ENCODE data around the gene SIRT2. TPM values are rescaled to one million over a fixed set of nuclear protein-coding genes. Genes with fewer than 3 reads are reported as not detected.

Gene SIRT2
- total RNA-seq, 6 donors from 2014 or later = 45.2 to 93.2 (median 59.1) TPM

DNA sequence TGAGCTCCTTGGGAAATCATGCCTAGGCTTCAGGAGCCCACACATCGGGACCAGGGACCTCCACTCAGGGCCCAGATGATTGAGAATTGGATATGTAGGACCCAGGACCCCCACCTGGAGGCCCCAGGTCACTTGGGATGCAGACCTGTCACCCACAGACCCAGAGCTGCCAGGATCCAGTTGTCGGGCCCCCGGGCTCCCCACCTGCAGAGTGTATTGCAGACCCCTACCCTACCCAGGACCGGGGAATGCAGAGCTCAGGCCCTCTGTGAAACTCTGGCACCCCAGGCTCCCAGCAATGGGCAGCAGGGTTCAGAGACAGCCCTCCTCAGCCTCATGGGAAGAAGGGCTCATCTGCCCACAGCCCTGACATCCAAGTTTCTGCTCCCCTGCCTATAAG lies 6.2 kb upstream of the SIRT2 start:
- Histone ChIP-seq H3K4me1 (peaks cover 7 to 10% (median 10%) of the 10 kb centered on the region in 4 donors), H3K27ac (no peak overlapping the region), H3K4me3 (no peak overlapping the region), H3K27me3 (no peaks in the 10 kb centered on the region), H3K9me3 (no peaks in the 10 kb centered on the region), H3K36me3 (peaks cover 9 to 44% (median 32%) of the 10 kb centered on the region in 4 donors)
- ATAC-seq (ENCODE audit: low FRiP score in 2 of 2) (peak in 1 of 2 donors; percentile 20), DNase-seq (no peak)
- 95% methylated on average over 4 of the region's 4 CpGs; no CpG with 5 or more reads in 1 of the 2 donors for WGBS, 2 donors
- TF ChIP-seq POLR2A (IDR thresholded peaks at IDR 0.05) (no peak), POLR2AphosphoS5 (IDR thresholded peaks at IDR 0.05) (no peak), EP300 (IDR thresholded peaks at IDR 0.05) (no peak)
- TF ChIP-seq, protein P1, sequence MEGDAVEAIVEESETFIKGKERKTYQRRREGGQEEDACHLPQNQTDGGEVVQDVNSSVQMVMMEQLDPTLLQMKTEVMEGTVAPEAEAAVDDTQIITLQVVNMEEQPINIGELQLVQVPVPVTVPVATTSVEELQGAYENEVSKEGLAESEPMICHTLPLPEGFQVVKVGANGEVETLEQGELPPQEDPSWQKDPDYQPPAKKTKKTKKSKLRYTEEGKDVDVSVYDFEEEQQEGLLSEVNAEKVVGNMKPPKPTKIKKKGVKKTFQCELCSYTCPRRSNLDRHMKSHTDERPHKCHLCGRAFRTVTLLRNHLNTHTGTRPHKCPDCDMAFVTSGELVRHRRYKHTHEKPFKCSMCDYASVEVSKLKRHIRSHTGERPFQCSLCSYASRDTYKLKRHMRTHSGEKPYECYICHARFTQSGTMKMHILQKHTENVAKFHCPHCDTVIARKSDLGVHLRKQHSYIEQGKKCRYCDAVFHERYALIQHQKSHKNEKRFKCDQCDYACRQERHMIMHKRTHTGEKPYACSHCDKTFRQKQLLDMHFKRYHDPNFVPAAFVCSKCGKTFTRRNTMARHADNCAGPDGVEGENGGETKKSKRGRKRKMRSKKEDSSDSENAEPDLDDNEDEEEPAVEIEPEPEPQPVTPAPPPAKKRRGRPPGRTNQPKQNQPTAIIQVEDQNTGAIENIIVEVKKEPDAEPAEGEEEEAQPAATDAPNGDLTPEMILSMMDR (IDR thresholded peaks at IDR 0.05) = no peak

DNA sequence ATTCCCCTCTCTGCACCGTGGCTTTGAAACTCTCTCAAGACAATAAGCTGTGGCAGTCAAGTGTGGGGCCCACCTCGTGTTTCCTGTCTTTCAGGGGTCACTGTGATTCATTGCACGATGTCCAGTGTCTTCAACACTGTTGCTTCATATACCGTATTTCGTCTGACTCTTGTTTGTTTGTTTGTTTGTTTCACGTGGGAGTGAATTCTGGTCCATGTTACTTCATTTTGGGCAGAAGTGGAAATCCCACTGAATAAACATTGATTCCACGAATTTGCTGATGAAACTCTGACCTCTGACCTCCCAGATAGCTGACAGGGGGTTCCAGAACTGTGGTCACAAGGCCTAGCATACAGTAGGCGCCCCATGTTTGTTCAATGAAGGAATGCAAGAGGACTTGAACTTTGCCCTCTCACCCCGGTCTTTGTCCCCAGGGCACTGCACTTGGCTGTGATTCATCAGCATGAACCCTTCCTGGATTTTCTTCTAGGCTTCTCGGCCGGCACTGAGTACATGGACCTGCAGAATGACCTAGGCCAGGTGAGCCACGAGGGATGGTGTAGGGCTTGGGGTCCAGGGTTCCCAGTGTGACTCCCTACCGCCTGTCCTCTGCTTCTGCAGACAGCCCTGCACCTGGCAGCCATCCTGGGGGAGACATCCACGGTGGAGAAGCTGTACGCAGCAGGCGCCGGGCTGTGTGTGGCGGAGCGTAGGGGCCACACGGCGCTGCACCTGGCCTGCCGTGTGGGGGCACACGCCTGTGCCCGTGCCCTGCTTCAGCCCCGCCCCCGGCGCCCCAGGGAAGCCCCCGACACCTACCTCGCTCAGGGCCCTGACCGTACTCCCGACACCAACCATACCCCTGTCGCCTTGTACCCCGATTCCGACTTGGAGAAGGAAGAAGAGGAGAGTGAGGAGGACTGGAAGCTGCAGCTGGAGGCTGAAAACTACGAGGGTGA lies 5.4 kb upstream of the SIRT2 start:
- peak in 1 of 2 donors; percentile 30 for ATAC-seq (ENCODE audit: low FRiP score in 2 of 2)
- no peak for DNase-seq
- peaks cover 9 to 44% (median 32%) of the 10 kb centered on the region in 4 donors for H3K36me3 ChIP-seq
- H3K4me3 ChIP-seq = no peak overlapping the region
- peaks cover 11 to 14% (median 12%) of the 10 kb centered on the region in 4 donors for H3K4me1 ChIP-seq
- no peak overlapping the region for H3K27ac ChIP-seq
- TF ChIP-seq, protein P1 (IDR thresholded peaks at IDR 0.05) = no peak
- TF ChIP-seq POLR2AphosphoS5 (IDR thresholded peaks at IDR 0.05) (no peak), EP300 (IDR thresholded peaks at IDR 0.05) (no peak), POLR2A (IDR thresholded peaks at IDR 0.05) (no peak)
- no peaks in the 10 kb centered on the region for H3K9me3 ChIP-seq
- no peaks in the 10 kb centered on the region for H3K27me3 ChIP-seq
- WGBS, 2 donors = 83 to 88% methylated on average over 18 to 32 of the region's 35 CpGs

DNA sequence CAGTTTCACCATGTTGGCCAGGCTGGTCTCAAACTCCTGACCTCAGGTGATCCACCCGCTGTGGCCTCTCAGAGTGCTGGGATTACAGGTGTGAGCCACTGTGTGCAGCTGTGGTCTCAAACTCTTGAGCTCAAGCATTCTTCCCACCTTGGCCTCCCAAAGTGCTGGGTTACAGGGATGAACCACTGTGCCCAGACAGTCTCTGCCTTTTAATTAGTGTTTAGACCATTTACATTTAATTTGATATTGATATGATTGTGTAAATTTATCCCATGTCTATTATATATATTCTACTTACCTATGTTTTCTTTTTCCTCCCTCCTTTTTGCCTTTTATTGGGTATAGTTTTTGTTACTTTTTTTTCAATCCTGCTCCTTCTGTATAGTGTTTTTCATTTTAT lies 2.3 kb upstream of the SIRT2 start:
- Histone ChIP-seq H3K36me3 (peaks cover 5 to 20% (median 13%) of the 10 kb centered on the region in 4 donors), H3K4me3 (no peak overlapping the region), H3K27ac (no peak overlapping the region), H3K27me3 (no peaks in the 10 kb centered on the region), H3K4me1 (peaks cover 25 to 38% (median 27%) of the 10 kb centered on the region in 4 donors), H3K9me3 (no peaks in the 10 kb centered on the region)
- WGBS, 2 donors = 100% methylated on average over 1 of the region's 1 CpG
- TF ChIP-seq POLR2A (IDR thresholded peaks at IDR 0.05) (no peak), POLR2AphosphoS5 (IDR thresholded peaks at IDR 0.05) (no peak), EP300 (IDR thresholded peaks at IDR 0.05) (no peak)
- TF ChIP-seq, protein P1 (IDR thresholded peaks at IDR 0.05) = no peak
- ATAC-seq (ENCODE audit: low FRiP score in 2 of 2) (no peak), DNase-seq (no peak)

DNA sequence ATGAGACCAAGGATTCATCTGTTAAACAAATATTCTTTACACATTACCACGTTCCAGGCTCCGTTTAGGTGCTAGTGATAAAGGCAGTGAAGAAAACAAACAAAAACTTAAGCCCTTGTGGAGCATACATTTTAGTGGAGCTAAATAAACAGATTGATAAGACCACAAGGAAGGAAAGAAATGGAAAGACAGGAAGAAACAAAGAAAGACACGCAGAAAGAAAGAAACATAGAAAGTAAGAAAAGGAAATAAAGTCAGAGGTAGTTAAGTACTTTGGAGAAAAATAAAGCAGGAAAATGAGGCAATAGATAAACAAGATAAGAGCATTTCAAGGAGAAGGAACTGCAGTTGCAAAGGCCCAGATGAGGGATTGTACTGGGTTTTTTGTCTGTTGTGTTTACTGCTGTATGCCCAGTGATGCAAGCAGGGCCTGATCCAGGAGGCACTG lies 1.3 kb upstream of the SIRT2 start:
- Histone ChIP-seq H3K36me3 (peaks cover 4 to 14% (median 10%) of the 10 kb centered on the region in 4 donors), H3K4me3 (peak overlapping the region in 3 of 4 donors; percentile 72 to 94 (median 84)), H3K9me3 (no peaks in the 10 kb centered on the region), H3K27me3 (no peaks in the 10 kb centered on the region), H3K4me1 (peaks cover 25 to 44% (median 27%) of the 10 kb centered on the region in 4 donors), H3K27ac (peak overlapping the region; percentile 79 to 97 (median 90))
- DNase-seq (no peak), ATAC-seq (ENCODE audit: low FRiP score in 2 of 2) (no peak)
- TF ChIP-seq POLR2AphosphoS5 (IDR thresholded peaks at IDR 0.05) (no peak), POLR2A (IDR thresholded peaks at IDR 0.05) (no peak), EP300 (IDR thresholded peaks at IDR 0.05) (no peak)
- TF ChIP-seq, protein P1 (IDR thresholded peaks at IDR 0.05) = no peak
- WGBS, 2 donors = 12 to 18% methylated on average over 3 of the region's 3 CpGs
